ENCODE measurements around the gene ASTN2.

The ASTN2 gene

GRCh38 chr9:116861321-116861720 lies 553.5 kb downstream of the ASTN2 start:
- no peak for DNase-seq (ENCODE audit: low spot score)
- TF ChIP-seq CTCF (IDR thresholded peaks at IDR 0.05; ENCODE audit: extremely low read depth, insufficient read depth, missing control alignments) = no peak
- in situ Hi-C loops (cut with MboI; ENCODE audit: low pct_unique_long_range_greater_than_20kb, low sequenced_read_pairs, unreplicated experiment) = no loop called here

GRCh38 chr9:116860509-116861120 lies 554.2 kb downstream of the ASTN2 start:
- in situ Hi-C loops (cut with MboI; ENCODE audit: low pct_unique_long_range_greater_than_20kb, low sequenced_read_pairs, unreplicated experiment) = no loop called here
- peak; percentile 73 for TF ChIP-seq CTCF (IDR thresholded peaks at IDR 0.05; ENCODE audit: extremely low read depth, insufficient read depth, missing control alignments)
- peak; percentile 46 for DNase-seq (ENCODE audit: low spot score)

- TF ChIP-seq CTCF (IDR thresholded peaks at IDR 0.05; ENCODE audit: extremely low read depth, insufficient read depth, missing control alignments) = no peak
- in situ Hi-C loops (cut with MboI; ENCODE audit: low pct_unique_long_range_greater_than_20kb, low sequenced_read_pairs, unreplicated experiment) = loop anchor here (10.0 kb wide), 1 partner anchor 125 kb away; no protein-coding TSS in a partner anchor
- no peak for DNase-seq (ENCODE audit: low spot score)
Measured at GRCh38 chr9:116859763-116860162, 555.1 kb downstream of the ASTN2 start.

- no peak for DNase-seq (ENCODE audit: low spot score)
- in situ Hi-C loops (cut with MboI; ENCODE audit: low pct_unique_long_range_greater_than_20kb, low sequenced_read_pairs, unreplicated experiment) = loop anchor here (10.0 kb wide), 1 partner anchor 123 kb away; no protein-coding TSS in a partner anchor
- TF ChIP-seq CTCF (IDR thresholded peaks at IDR 0.05; ENCODE audit: extremely low read depth, insufficient read depth, missing control alignments) = no peak
Measured at GRCh38 chr9:116857321-116857720, 557.5 kb downstream of the ASTN2 start.

GRCh38 chr9:116855881-116856662 lies 558.8 kb downstream of the ASTN2 start:
- no peak for DNase-seq (ENCODE audit: low spot score)
- no peak for TF ChIP-seq CTCF (IDR thresholded peaks at IDR 0.05; ENCODE audit: extremely low read depth, insufficient read depth, missing control alignments)
- in situ Hi-C loops (cut with MboI; ENCODE audit: low pct_unique_long_range_greater_than_20kb, low sequenced_read_pairs, unreplicated experiment) = loop anchor here (10.0 kb wide), 1 partner anchor 121 kb away; no protein-coding TSS in a partner anchor

GRCh38 chr9:116849721-116850120 lies 565.1 kb downstream of the ASTN2 start:
- TF ChIP-seq CTCF (IDR thresholded peaks at IDR 0.05; ENCODE audit: extremely low read depth, insufficient read depth, missing control alignments) = no peak
- in situ Hi-C loops (cut with MboI; ENCODE audit: low pct_unique_long_range_greater_than_20kb, low sequenced_read_pairs, unreplicated experiment) = loop anchor here (10.0 kb wide), 1 partner anchor 115 kb away; no protein-coding TSS in a partner anchor
- no peak for DNase-seq (ENCODE audit: low spot score)

All from GM13977 (cell line).